Measurements from ENCODE around the gene DIO3.

The DIO3 gene

DNA sequence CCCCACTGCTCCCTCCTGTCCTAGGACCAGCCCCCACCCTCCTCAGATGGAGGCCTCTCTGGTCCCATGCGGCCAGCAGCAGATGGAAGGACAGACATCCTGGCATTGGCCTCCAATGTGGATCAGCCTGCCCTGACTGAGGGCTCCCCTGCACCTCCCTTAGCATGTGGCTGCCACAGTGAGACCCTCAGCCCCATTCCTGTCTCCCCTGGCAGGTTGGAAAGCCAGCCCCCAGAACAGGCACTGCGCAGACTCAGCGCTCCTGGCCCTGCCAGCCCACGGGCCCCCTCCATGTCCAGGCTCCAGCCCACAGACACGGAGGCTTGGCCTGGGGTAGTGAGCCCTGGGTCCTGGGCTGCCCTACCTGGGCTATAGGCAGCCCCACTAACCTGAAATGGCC lies 47.2 kb upstream of the DIO3 start:
- TF ChIP-seq GLIS3 (CRISPR knock-in tag; IDR thresholded peaks at IDR 0.05): no peak
- TF ChIP-seq CSDC2 (CRISPR knock-in tag; IDR thresholded peaks at IDR 0.05): no peak
- no peak for TF ChIP-seq RARB (CRISPR knock-in tag; IDR thresholded peaks at IDR 0.05)
- TF ChIP-seq, protein P1, sequence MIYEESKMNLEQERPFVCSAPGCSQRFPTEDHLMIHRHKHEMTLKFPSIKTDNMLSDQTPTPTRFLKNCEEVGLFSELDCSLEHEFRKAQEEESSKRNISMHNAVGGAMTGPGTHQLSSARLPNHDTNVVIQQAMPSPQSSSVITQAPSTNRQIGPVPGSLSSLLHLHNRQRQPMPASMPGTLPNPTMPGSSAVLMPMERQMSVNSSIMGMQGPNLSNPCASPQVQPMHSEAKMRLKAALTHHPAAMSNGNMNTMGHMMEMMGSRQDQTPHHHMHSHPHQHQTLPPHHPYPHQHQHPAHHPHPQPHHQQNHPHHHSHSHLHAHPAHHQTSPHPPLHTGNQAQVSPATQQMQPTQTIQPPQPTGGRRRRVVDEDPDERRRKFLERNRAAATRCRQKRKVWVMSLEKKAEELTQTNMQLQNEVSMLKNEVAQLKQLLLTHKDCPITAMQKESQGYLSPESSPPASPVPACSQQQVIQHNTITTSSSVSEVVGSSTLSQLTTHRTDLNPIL (CRISPR knock-in tag; IDR thresholded peaks at IDR 0.05; ENCODE audit: low read depth): no peak
- TF ChIP-seq, protein P2, sequence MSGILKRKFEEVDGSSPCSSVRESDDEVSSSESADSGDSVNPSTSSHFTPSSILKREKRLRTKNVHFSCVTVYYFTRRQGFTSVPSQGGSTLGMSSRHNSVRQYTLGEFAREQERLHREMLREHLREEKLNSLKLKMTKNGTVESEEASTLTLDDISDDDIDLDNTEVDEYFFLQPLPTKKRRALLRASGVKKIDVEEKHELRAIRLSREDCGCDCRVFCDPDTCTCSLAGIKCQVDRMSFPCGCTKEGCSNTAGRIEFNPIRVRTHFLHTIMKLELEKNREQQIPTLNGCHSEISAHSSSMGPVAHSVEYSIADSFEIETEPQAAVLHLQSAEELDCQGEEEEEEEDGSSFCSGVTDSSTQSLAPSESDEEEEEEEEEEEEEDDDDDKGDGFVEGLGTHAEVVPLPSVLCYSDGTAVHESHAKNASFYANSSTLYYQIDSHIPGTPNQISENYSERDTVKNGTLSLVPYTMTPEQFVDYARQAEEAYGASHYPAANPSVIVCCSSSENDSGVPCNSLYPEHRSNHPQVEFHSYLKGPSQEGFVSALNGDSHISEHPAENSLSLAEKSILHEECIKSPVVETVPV (CRISPR knock-in tag; IDR thresholded peaks at IDR 0.05): no peak
- TF ChIP-seq ZC3H10 (CRISPR knock-in tag; IDR thresholded peaks at IDR 0.05): no peak
- no peak for TF ChIP-seq ESRRG (CRISPR knock-in tag; IDR thresholded peaks at IDR 0.05)
- no peak for TF ChIP-seq ZNF8 (CRISPR knock-in tag; IDR thresholded peaks at IDR 0.05)
- ATAC-seq: no peak

DNA sequence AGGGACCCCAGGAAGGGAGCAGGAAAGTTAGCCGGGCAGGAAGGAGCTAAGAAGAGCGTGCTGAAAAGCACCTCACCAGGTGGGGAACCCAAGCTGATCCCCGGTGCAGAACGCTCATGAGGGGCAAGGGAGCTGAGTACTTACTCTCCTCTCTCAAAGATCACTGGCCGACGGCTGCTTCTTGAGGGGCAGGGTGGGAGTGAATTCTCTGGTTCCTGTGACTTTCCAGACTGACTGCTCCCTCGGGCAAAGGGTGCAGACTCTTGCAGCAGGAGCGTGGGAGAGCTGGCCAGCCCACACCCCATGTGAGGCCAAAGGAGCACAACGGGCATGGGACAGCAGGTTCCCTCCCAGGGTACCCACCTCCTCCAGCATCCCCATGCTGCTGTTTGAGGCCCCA lies 44.9 kb upstream of the DIO3 start:
- no peak for ATAC-seq
- TF ChIP-seq BACH2 (CRISPR knock-in tag; IDR thresholded peaks at IDR 0.05; ENCODE audit: borderline replicate concordance) (no peak), ESRRG (CRISPR knock-in tag; IDR thresholded peaks at IDR 0.05) (no peak), ZNF565 (CRISPR knock-in tag; conservative IDR thresholded peaks at IDR 0.05; ENCODE audit: low read depth) (no peak), ZC3H10 (CRISPR knock-in tag; IDR thresholded peaks at IDR 0.05) (no peak), OSR1 (CRISPR knock-in tag; IDR thresholded peaks at IDR 0.05) (no peak), TOX (CRISPR knock-in tag; IDR thresholded peaks at IDR 0.05; ENCODE audit: borderline replicate concordance) (no peak), GLIS3 (CRISPR knock-in tag; IDR thresholded peaks at IDR 0.05) (no peak), RARB (CRISPR knock-in tag; IDR thresholded peaks at IDR 0.05) (no peak), ZNF8 (CRISPR knock-in tag; IDR thresholded peaks at IDR 0.05) (no peak), ZFP30 (CRISPR knock-in tag; IDR thresholded peaks at IDR 0.05) (no peak), SNAI2 (CRISPR knock-in tag; IDR thresholded peaks at IDR 0.05) (no peak), ISL1 (CRISPR knock-in tag; IDR thresholded peaks at IDR 0.05) (no peak)
- TF ChIP-seq, protein P3, sequence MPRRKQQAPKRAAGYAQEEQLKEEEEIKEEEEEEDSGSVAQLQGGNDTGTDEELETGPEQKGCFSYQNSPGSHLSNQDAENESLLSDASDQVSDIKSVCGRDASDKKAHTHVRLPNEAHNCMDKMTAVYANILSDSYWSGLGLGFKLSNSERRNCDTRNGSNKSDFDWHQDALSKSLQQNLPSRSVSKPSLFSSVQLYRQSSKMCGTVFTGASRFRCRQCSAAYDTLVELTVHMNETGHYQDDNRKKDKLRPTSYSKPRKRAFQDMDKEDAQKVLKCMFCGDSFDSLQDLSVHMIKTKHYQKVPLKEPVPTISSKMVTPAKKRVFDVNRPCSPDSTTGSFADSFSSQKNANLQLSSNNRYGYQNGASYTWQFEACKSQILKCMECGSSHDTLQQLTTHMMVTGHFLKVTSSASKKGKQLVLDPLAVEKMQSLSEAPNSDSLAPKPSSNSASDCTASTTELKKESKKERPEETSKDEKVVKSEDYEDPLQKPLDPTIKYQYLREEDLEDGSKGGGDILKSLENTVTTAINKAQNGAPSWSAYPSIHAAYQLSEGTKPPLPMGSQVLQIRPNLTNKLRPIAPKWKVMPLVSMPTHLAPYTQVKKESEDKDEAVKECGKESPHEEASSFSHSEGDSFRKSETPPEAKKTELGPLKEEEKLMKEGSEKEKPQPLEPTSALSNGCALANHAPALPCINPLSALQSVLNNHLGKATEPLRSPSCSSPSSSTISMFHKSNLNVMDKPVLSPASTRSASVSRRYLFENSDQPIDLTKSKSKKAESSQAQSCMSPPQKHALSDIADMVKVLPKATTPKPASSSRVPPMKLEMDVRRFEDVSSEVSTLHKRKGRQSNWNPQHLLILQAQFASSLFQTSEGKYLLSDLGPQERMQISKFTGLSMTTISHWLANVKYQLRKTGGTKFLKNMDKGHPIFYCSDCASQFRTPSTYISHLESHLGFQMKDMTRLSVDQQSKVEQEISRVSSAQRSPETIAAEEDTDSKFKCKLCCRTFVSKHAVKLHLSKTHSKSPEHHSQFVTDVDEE (CRISPR knock-in tag; IDR thresholded peaks at IDR 0.05): no peak
- TF ChIP-seq, protein P4, sequence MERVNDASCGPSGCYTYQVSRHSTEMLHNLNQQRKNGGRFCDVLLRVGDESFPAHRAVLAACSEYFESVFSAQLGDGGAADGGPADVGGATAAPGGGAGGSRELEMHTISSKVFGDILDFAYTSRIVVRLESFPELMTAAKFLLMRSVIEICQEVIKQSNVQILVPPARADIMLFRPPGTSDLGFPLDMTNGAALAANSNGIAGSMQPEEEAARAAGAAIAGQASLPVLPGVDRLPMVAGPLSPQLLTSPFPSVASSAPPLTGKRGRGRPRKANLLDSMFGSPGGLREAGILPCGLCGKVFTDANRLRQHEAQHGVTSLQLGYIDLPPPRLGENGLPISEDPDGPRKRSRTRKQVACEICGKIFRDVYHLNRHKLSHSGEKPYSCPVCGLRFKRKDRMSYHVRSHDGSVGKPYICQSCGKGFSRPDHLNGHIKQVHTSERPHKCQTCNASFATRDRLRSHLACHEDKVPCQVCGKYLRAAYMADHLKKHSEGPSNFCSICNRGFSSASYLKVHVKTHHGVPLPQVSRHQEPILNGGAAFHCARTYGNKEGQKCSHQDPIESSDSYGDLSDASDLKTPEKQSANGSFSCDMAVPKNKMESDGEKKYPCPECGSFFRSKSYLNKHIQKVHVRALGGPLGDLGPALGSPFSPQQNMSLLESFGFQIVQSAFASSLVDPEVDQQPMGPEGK (CRISPR knock-in tag; IDR thresholded peaks at IDR 0.05; ENCODE audit: borderline replicate concordance): no peak
- TF ChIP-seq, protein P5, sequence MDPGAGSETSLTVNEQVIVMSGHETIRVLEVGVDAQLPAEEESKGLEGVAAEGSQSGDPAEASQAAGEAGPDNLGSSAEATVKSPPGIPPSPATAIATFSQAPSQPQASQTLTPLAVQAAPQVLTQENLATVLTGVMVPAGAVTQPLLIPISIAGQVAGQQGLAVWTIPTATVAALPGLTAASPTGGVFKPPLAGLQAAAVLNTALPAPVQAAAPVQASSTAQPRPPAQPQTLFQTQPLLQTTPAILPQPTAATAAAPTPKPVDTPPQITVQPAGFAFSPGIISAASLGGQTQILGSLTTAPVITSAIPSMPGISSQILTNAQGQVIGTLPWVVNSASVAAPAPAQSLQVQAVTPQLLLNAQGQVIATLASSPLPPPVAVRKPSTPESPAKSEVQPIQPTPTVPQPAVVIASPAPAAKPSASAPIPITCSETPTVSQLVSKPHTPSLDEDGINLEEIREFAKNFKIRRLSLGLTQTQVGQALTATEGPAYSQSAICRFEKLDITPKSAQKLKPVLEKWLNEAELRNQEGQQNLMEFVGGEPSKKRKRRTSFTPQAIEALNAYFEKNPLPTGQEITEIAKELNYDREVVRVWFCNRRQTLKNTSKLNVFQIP (CRISPR knock-in tag; IDR thresholded peaks at IDR 0.05; ENCODE audit: borderline replicate concordance, low read depth): no peak
- TF ChIP-seq, protein P1 (CRISPR knock-in tag; IDR thresholded peaks at IDR 0.05; ENCODE audit: low read depth): no peak

Data from SK-N-SH treated with all-trans-retinoic acid at 6 μM for 48 hours (cell line).